ENCODE measurements around the gene CELSR1. TPM values are rescaled to one million over a fixed set of nuclear protein-coding genes. Genes with fewer than 3 reads are reported as not detected.
A peak's percentile ranks its signal among the peaks of the same experiment; 100 is the strongest.

CELSR1 gene
- total RNA-seq, 1 experiment from 2014 or later, result 22.6 TPM

DNA sequence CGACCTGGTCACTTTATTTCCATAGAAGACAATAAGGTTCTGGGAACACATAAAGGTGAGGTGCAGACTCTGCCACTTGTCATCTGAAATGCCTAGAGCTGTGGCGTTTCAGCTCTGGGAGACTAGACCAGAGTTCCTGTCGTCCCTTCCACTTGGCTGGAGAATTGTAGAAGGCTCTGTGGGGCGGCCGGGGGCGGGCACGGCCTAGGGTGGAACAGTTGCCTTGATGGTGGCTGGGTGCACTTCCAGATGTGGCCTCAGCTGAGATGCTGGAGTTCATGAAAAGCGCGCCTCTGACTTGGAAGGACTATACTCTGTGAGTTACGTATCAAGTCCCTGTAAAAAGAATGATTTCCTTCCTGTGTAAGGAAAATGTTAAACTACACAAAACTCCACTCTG lies 185.1 kb downstream of the CELSR1 start:
- Histone ChIP-seq H3K79me1 (ENCODE audit: insufficient read depth, low read depth, low read length, poor library complexity, severe bottlenecking) (no peaks in the 10 kb centered on the region), H3T11ph (ENCODE audit: low read length) (no peak overlapping the region), H3K23me2 (ENCODE audit: insufficient read length, low read depth, low read length, poor library complexity, severe bottlenecking) (no peaks in the 10 kb centered on the region), H3K27me3 (ENCODE audit: insufficient read depth, low read length) (no peaks in the 10 kb centered on the region), H4K5ac (ENCODE audit: insufficient read length, low read depth, low read length) (no peak overlapping the region), H4K20me1 (ENCODE audit: control insufficient read depth, insufficient read depth, insufficient read length) (peaks cover 5% of the 10 kb centered on the region), H3K79me2 (ENCODE audit: insufficient read depth, low read length) (0 out of 2 replicates have a peak, but pooled peaks cover 2% of the 10 kb centered on the region), H4K91ac (ENCODE audit: insufficient read length, low read depth, low read length) (no peak overlapping the region), H2BK12ac (ENCODE audit: insufficient read length, low read depth, low read length) (no peak overlapping the region), H3K4me1 (ENCODE audit: insufficient read depth, low read length) (no peaks in the 10 kb centered on the region), H3K23ac (ENCODE audit: insufficient read length, low read depth, low read length) (no peak overlapping the region), H3K9me3 (ENCODE audit: control insufficient read depth, low read depth, low read length) (no peaks in the 10 kb centered on the region), H2BK5ac (ENCODE audit: insufficient read length, low read length) (no peak overlapping the region), H3K4me2 (ENCODE audit: insufficient read depth, insufficient read length, low read length) (no peak overlapping the region), H3K9ac (ENCODE audit: extremely low read depth, insufficient read length, low read length) (no peak overlapping the region), H2BK15ac (ENCODE audit: low read depth, low read length) (no peak overlapping the region), H2BK120ac (ENCODE audit: low read depth, low read length, poor library complexity, severe bottlenecking) (no peak overlapping the region), H2AK5ac (ENCODE audit: insufficient read length, low read length) (no peak overlapping the region), H4K8ac (replicated peaks; ENCODE audit: insufficient read length, low read depth, low read length) (no peak overlapping the region), H2BK20ac (ENCODE audit: low read depth, low read length, poor library complexity, severe bottlenecking) (no peak overlapping the region), H3K14ac (ENCODE audit: insufficient read depth, low read length) (no peak overlapping the region), H3K56ac (ENCODE audit: insufficient read length, low read depth, low read length) (no peak overlapping the region), H2AFZ (ENCODE audit: low read length) (no peak overlapping the region), H3K27ac (ENCODE audit: insufficient read length, low read depth, low read length) (no peak overlapping the region), H3K4ac (ENCODE audit: low read depth, low read length) (no peak overlapping the region), H3K18ac (ENCODE audit: insufficient read length, low read depth, low read length) (no peak overlapping the region)
- Mint-ChIP-seq H3K27me3 (ENCODE audit: low read depth) (no peaks in the 10 kb centered on the region), H3K4me1 (no peaks in the 10 kb centered on the region), H3K4me3 (no peak overlapping the region; a peak in 1 of 5 replicates), H3K9me3 (no peaks in the 10 kb centered on the region), H3K27ac (peak overlapping the region in 1 of 3 experiments; percentile 61; a peak in 1 of 7 replicates), H3K36me3 (ENCODE audit: insufficient read depth in 1 of 3, low read depth in 3 of 3) (peaks cover 24 to 84% (median 66%) of the 10 kb centered on the region in 3 experiments; a peak in 6 of 7 replicates)
- no CpG with 5 or more reads among the region's 10 CpGs for WGBS (ENCODE audit: extremely low coverage, insufficient read length, low lambda C conversion rate)
- TF ChIP-seq, protein P1, sequence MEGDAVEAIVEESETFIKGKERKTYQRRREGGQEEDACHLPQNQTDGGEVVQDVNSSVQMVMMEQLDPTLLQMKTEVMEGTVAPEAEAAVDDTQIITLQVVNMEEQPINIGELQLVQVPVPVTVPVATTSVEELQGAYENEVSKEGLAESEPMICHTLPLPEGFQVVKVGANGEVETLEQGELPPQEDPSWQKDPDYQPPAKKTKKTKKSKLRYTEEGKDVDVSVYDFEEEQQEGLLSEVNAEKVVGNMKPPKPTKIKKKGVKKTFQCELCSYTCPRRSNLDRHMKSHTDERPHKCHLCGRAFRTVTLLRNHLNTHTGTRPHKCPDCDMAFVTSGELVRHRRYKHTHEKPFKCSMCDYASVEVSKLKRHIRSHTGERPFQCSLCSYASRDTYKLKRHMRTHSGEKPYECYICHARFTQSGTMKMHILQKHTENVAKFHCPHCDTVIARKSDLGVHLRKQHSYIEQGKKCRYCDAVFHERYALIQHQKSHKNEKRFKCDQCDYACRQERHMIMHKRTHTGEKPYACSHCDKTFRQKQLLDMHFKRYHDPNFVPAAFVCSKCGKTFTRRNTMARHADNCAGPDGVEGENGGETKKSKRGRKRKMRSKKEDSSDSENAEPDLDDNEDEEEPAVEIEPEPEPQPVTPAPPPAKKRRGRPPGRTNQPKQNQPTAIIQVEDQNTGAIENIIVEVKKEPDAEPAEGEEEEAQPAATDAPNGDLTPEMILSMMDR (conservative IDR thresholded peaks at IDR 0.05), result no peak
- DNase-seq, result peak; percentile 24

All from H9 (cell line).